GM18502 (cell line): Measurements from ENCODE around the gene DLGAP1.
"Not testable (repeated sequence)": the region's sequence is repeated elsewhere in the genome, so short reads cannot be mapped to it uniquely, and the experiment has no call there.

Experiments
- ATAC-seq: cut with Tn5 transposase; IDR thresholded peaks from one replicate; pipeline ENCODE4 v1.9.1; 2021; ENCODE audit warnings: mild to moderate bottlenecking; ENCODE audit not compliant: unreplicated experiment, poor library complexity

The DLGAP1 gene

DNA sequence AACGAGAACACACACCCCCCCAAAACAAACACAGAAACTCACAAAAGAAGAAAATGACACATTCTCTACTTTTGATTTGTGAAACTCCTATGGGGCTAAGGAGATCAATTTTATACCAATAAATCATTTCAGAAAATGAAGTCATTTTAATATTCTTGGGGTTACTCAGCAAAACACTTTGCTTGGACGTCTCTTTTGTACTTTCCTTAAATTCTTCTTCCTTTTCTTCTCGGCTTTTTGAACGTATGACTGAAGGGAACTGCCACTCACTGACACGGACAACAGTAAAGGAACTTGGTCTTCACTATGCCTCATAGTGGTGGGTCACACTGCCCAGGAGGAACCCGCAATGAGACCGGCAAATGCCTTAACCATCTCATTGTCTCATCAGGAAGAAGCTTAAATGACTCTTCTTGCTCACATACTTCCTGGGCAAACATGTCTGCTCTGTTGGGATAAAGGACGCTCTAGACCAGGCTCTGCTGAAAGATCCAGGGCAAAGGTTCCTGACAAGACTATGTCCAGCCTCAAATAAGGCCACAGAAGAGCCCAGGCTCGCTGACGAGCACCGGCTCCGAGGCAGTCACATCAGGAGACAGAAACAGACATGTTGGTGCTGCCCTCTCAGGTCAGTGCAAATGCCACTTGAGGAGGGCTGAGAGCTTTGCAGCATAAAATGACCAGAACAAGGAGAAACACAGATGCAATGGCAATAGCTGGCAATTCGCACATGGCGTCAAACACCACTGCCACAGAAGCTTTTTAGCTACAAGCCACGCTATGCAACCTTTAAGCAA is 799.7 kb downstream of the DLGAP1 start:
- ATAC-seq = no peak

DNA sequence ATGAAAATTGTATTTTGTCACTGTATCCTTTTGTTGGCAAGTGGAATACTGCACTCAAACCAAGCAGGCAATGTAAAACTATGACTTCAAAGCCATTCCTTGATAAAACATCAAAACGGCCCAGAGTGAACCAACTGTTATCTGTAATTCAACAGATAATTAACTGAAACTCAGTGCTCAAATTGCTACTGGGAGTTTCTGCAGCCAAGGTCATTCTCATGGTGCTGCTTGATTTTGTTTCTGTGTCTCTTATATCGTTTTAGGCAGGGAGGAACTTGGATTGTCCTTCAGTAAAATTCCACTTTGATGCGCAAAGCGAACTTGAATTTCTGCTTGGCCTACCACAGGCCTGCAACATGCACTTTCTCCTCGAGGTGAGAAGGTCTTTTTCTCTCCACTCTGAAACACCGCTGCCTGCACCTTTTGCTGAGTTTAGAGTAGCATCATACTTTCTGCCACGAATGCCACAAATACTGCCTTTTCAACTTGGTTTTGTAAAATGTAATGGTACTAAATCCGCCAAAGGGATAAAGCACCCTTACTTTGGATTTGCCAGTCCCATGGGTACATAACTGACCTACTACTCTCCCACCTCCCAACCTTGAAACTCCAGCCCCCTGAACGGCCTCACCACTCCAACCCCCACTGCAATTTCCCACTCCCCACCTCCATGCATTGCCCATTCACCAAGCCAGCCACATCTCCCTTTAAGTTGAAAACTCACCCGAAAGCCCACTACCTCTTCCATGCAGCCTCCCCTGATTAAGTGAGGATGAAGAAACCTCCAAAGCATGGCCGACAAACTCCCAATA is 800.5 kb downstream of the DLGAP1 start:
- no peak for ATAC-seq

DNA sequence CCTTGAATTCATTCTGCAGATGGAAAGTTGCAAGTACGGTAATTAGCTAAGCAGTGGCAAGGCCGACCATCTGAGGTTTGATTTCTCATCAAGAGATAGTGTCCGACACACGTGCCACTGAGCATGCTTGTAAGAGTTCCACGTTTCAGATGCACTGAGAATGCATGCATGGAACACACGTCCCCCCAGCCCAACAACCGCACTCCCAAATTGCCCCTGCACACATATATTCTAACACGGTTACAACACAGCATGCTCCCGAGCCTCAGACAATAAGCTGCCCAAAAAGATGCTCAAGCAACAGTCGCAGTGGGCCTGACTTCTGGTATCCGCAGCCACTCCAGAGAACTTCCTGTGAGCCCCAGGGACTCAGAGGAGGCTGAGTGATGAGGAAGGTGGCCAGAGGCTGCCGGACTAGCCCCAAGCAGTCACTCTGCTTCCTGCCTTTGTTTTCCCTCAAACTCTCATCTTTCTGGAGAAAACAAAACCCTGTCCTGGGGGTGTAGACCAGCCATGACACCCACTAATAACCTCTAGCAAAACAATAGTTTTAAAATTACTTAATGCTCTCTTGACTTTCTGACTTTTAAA is 801.2 kb downstream of the DLGAP1 start:
- ATAC-seq = no peak

DNA sequence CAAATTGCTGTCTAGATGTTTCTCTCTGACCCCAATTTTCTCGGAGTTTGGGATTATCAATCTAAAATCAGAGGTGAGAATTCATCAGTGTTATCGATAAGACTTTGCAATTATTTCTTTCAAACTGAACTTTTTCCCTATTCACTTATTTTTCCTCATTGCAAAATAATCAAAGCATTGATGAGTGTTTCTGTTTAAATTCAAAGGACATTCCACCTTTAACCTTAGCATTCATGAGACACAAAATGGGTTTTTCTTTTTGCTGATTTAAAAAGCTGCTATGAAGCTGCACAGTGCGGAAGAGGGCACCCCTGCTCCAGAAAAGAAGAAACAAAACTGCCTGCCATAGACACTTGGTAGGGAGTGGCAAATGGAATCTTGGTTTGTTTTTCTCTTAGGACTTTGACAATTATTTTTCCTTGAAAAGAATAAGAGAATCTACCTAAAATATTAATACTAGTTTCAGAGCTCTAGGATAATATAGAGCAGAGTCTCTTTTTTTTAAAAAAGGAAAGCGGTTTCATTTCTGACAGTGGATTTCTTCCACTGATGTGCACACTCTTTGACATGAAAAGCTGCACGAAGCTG is 801.8 kb downstream of the DLGAP1 start:
- no peak for ATAC-seq

DNA sequence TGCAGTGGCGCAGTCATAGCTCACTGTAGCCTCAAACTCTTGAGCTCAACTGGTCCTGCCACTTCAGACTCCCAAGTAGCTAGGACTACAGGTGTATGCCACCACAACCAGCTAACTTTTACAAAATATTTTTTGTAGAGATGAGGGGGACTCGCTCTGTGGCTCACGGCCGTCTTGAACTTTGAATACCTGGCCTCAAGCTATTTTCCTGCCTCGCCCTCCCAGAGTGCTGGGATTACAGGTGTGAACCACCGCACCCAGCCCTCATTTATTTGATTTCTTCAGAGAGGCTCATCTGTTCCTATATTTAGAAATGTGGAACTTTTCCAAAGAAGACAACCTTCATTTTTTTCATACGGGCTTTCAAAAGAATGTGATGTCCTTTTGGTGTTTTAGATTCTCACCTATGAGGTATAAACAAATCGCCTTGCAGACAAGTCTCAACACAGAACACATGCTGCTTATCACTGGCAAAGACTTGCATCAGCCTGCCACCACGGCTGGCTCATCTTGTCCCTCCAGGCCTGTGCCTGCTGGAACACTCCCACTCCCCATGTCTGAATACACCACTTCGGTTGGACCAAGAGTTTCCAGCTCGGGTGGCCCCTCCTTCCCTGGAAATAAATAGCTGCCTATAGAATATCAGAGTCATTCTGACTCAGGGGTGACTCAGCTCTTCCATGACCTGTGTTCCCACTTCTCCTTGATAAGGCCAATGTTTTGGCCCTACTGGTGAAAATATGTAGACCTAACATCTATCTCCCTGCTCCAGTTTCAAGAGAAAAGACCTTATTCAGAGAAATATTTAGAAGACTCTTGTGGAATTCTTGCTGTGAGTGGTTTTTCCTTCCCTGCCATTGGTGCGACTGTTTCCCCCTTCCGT is 802.5 kb downstream of the DLGAP1 start:
- no peak for ATAC-seq

DNA sequence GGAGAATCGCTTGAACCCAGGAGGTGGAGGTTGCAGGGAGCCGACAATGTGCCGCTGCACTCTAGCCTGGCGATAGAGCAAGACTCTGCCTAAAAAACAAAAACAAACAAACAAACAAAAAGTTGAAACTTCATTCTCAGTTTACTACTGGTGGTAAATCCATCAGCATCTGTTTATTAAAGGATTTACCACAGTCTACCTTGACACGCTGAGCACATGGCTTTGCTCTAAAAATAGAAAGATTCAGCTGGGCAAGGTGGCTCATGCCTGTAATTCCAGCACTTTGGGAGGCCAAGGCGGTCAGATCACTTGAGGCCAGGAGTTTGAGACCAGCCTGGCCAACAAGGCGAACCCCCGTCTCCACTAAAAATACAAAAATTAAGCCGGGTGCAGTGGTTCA is 803.8 kb downstream of the DLGAP1 start:
- ATAC-seq = no peak

DNA sequence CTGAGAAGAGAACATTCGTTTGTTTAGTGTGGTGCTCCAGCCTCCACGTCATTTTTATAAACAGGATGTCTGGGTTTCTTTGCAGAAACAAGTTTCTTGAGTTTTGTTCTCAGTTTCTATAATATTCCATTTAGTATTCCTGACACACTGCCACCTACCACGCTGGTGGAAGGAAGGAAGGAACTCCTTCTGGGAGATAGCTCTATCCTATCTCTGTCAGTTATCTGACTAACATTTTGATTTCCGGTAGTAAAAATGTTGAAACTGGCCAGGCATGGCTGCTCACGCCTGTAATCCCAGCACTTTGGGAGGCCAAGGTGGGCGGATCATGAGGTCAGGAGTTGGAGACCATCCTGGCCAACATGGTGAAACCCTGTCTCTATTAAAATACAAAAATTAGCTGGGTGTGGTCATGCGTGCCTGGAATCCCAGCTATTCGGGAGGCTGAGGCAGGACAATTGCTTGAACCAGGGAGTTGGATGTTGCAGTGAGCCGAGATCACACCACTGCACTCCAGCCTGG is 804.5 kb downstream of the DLGAP1 start:
- ATAC-seq = not testable (repeated sequence)

DNA sequence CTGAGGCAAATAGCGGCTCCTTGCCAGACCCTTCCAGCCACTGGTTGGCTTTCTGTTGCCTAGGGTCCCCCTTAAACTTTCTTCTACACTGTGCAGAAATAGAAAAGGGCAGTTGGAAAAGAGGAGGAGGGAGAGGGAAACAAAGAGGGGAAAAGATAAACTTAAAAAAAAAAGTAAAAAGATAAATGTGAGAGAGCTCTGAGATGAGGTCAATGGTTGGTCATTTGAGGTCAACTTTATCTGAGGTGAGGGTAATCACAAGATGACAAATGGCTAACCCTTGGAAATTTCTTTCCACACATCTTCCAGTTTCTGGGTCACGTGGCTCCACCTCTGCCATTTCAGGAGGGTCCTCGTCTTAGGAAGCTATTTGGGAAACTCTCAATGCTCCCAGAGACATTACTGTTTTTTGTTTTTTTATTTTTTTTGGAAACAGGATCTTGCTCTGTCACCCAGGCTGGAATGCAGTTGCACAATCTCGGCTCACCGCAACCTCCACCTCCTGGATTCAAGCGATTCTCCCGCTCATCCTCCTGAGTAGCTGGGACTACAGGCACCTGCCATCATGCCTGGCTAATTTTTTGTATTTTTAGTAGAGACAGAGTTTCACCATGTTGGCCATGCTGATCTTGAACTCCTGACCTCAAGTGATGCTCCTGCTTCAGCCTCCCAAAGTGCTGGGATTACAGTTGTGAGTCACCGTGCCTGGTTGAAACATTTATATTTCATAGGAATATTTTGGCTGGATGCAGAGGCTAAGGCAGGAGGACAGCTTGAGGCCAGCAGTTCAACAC is 805.3 kb downstream of the DLGAP1 start:
- no peak for ATAC-seq

DNA sequence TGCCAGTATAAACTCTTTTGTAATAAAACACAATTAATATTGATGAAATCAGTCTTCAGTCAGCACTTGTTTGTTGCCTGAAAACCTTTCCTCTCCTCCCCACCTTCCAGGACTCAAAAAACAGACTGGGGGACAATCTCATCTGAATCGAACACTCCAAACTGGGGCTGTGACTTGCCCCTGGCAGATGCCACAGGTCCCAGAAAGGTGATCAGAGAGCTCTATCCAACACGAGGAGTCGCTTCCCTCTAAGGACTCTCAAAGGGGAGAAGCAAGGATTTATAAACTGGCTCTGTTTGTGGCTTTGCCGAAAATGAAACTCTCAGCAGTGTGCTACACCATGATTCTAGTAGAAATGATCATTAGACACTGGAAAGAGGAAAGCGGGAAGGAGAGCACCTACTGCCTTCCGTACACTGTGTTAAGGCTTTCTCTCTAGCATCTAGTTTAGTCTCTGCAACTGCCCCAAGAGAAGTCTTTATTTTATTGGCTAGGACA is 805.9 kb downstream of the DLGAP1 start:
- ATAC-seq = no peak

DNA sequence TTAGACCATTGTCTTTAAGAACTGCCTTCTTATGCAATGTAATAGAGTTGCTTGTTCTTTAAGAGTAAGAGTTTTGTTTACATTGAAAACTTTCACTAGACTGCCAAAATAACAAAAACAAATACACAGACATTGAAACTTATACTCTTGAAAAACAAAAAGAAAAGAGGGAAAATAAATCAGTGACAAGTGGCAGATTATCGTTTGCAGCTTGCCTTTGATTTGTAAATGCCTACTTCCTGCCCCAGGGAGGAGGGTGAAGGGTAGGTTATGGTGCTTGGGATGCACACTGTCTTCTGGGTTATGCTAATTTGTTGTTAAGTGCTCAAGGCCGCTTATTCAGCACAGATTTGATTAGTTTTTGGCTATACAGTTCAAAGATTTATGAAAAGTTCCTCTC is 806.5 kb downstream of the DLGAP1 start:
- no peak for ATAC-seq

DNA sequence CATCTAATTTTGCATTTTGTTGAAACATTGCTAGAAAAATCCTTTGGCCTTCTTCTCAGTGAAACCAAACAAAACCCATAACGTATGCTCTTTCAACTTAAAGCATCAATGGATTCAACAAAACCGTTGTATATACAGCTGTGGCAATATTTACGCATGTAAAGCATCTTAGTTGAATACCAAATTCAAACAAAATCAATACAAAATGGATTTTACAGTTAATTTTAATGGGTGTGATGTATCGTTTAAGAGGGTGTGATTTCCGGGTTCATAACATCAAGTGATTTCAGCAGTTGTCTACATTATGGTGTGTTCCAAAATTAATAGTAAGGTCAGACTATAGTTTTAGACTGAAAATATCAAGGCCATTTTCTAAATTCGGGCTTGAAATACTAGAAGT is 806.9 kb downstream of the DLGAP1 start:
- ATAC-seq = no peak

DNA sequence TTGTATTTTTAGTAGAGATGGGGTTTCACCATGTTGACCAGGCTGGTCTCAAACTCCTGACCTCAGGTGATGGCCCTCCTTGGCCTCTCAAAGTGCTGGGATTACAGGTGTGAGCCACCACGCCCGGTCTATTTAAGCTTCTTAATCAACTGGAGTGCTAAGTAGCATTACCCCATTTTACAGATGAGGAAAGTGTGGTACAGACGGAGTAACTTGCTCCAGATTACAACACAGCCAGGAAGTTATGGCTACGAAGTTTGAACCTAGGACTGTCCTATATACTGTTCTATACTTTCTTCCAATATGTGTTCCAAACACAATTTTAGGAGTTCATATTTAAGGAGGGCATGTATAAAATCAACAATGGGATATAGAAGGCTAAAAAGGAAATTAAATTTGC is 807.5 kb downstream of the DLGAP1 start:
- ATAC-seq = no peak

DNA sequence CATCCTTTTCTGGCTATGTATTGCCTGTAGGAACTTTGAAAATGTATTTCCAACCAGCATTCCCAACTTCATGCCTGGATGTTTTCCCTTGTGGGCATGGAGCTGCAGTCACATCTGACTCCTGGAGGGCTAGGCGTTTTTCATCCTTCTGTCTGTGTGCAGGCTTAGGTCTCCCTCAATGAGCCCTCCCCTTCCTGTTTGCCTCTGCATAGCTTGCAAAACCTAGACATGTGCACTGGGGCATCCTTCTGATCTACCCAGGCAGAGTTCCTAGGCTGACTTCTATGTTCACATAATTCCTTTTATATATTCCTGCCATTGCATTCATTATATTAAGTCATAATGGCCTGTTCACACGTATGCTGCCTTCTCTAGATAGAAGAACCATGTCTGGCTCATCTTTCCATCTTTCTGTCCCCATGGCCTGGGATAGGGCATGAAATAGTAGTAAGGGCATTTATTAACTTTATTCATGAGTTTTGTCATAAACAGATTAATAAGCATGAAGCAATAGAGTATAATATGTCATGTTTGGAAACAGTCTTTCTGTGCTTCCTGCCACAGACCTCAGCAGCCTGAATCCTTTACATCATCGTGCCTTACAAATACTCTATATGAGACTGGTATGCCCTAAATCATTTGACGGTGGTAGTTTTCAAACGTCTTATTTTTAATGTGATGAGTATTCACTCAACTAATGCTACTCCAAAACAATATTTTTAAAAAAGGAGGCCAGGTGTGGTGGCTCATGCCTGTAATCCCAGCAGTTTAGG is 809.5 kb downstream of the DLGAP1 start:
- ATAC-seq = no peak

DNA sequence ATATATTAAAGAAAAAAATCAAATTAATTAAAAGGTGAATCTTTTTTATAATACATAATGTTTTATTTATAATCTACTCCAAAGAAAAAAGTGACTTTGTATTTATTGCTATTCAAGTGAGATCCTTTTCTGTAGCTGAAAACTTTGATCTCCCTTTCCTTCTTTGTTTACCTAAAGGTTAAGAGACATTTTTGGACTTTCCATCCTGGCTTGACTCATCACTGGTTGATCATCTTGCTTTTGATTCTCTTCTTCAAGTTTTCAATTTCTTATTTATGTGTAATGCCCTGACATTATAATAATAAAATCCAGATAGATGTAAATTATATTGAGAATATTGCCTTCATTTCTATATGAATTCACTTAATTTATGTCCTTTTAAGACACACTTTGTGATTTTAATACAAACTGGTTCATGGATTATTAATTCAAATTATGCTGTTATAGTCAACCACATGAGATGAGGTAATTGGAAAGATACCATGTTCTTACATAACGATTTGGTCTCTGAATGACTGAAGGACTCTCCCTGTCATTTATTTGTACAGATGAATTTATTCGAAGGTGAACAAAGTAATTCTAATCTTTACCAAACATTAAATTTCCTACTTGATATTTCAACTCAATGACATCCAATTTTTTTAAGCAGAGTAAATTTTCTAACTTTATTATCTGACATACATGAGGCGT is 820.7 kb downstream of the DLGAP1 start:
- no peak for ATAC-seq

DNA sequence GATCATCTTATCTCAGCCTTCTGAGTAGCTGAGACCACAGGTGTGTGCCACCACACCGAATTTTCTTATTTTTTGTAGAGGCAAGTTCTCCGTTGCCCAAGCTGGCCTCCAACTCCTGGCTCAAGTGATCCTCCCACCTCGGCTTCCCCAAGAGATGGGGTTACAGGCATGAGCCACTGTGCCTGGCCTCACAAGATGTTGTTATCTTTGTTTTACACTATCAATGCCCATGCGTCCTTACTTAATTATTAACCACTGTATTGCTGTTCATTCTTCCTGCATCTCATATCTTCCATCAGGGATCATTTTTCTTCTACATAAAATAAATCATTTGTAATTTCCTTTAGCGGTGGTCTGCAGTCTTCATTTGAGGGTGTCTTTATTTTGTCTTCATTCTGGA is 823.2 kb downstream of the DLGAP1 start:
- no peak for ATAC-seq

DNA sequence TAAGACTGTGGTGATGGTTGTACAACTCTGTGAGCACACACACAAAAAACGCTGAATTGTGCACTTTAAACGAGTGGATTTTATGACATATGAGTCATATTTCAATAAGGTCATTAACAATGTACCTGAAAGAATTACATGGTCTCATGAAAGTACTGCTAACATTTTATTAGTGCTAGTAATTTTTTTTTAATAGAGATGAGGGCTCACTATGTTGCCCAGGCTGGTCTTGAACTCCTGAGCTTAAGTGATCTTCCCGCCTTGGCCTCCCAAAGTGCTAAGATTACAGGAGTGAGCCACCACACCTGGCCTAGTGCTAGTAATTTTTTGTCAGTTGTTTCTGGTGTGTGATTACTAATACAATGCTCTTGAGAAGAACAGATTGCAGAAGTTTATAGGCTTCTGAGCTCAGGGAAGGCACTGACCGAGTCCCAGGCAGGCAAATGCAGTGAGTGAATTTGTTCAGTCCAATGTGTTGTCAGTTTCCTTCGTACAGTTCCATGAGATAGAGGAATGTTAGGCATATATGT is 828.1 kb downstream of the DLGAP1 start:
- no peak for ATAC-seq

DNA sequence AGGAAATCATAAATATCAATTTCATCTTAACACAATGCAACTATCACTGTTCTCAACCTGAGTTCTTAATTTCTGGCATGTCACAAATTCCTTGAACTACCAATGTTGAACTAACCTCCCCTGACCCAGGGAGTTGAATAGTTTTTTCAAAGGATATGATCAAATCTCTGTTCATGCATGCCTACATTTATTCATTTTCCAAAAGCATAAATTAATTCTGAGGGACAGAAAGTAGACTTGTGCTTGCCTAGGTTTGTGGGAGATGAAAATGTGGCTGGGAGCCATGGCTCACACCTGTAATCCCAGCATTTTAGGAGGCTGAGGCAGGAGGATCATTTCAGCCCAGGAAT is 829.4 kb downstream of the DLGAP1 start:
- no peak for ATAC-seq
